Peyer's patch (tissue), 4 donors: ENCODE results near the gene TGFBR2. TPM values are rescaled to one million over a fixed set of nuclear protein-coding genes. Genes with fewer than 3 reads are reported as not detected.

Source experiments
- DNase-seq, 3 donors: peaks; one replicate each; pipeline ENCODE4 v3.0.0-alpha.2; 2017 to 2019
- H3K27ac ChIP-seq, 4 donors: fragments of 200-600 bp; sonication (generic); one replicate each; pipeline ENCODE4 v1.5.1; 2016 to 2019
- H3K27me3 ChIP-seq, 2 donors: fragments of 200-600 bp; sonication (generic); one replicate each; pipeline ENCODE4 v1.5.1; 2019
- H3K36me3 ChIP-seq, 3 donors: fragments of 200-600 bp; sonication (generic); one replicate each; pipeline ENCODE4 v1.5.1; 2016 to 2019
- H3K4me1 ChIP-seq, 4 donors: fragments of 200-600 bp; sonication (generic); one replicate each; pipeline ENCODE4 v1.5.1; 2016 to 2019
- H3K4me3 ChIP-seq, 4 donors: fragments of 200-600 bp; sonication (generic); 1 replicate in 3 of 4; 2 replicates in 1 of 4; pipeline ENCODE4 v1.5.1; 2016 to 2019; ENCODE audit warnings: mild to moderate bottlenecking in 1 of 4
- H3K9me3 ChIP-seq, 4 donors: fragments of 200-600 bp; sonication (generic); one replicate each; pipeline ENCODE4 v1.5.1; 2016 to 2019; ENCODE audit warnings: mild to moderate bottlenecking in 1 of 4
- CTCF ChIP-seq, 6 experiments: fragments of 450-650 bp in 4 of 6; fragments of 200-600 bp in 2 of 6; sonication (generic) in 1 of 6; IDR thresholded peaks; one replicate each; pipeline ENCODE4 v1.5.1; 2017 to 2019; ENCODE audit warnings: antibody characterized with exemption in 6 of 6, mild to moderate bottlenecking in 3 of 6, moderate library complexity in 1 of 6
- POLR2A ChIP-seq, 2 donors: fragments of 450-650 bp; IDR thresholded peaks; one replicate each; pipeline ENCODE4 v1.5.1; 2017; ENCODE audit warnings: antibody characterized with exemption in 2 of 2, mild to moderate bottlenecking in 2 of 2, moderate library complexity in 2 of 2
- total RNA-seq, 4 donors: library from RNA; depleted of rRNA; stranded (reverse); fragments of >200 nt; gene quantifications; one replicate each; pipeline ENCODE4 v1.1.0, GENCODE V29; 2016

Gene TGFBR2
- total RNA-seq, 4 donors from 2014 or later: 51.8 to 127 (median 105) TPM

- H3K36me3 ChIP-seq: peaks cover 0 to 33% (median 0%) of the 10 kb centered on the region in 3 donors
- no peak for DNase-seq
- H3K4me3 ChIP-seq: no peak overlapping the region
- H3K27me3 ChIP-seq: no peaks in the 10 kb centered on the region
- H3K9me3 ChIP-seq: no peaks in the 10 kb centered on the region
- H3K27ac ChIP-seq: peak overlapping the region; percentile 53 to 60 (median 56)
- peaks cover 0 to 25% (median 4%) of the 10 kb centered on the region in 4 donors for H3K4me1 ChIP-seq
- TF ChIP-seq POLR2A (IDR thresholded peaks at IDR 0.05) (no peak), CTCF (IDR thresholded peaks at IDR 0.05) (no peak)
Observed at GRCh38 chr3:30681649-30682211, 75.3 kb downstream of the TGFBR2 start.

- H3K4me1 ChIP-seq: peaks cover 0 to 28% (median 4%) of the 10 kb centered on the region in 4 donors
- TF ChIP-seq POLR2A (IDR thresholded peaks at IDR 0.05) (no peak), CTCF (IDR thresholded peaks at IDR 0.05) (no peak)
- peaks cover 0 to 31% (median 0%) of the 10 kb centered on the region in 3 donors for H3K36me3 ChIP-seq
Observed at GRCh38 chr3:30682434-30683155, 76.2 kb downstream of the TGFBR2 start.

GRCh38 chr3:30683769-30684168 lies 77.4 kb downstream of the TGFBR2 start:
- Histone ChIP-seq H3K4me3 (no peak overlapping the region), H3K9me3 (no peaks in the 10 kb centered on the region), H3K27ac (peak overlapping the region in 2 of 4 donors; percentile 5 to 11), H3K27me3 (no peaks in the 10 kb centered on the region), H3K36me3 (peaks cover 0 to 27% (median 0%) of the 10 kb centered on the region in 3 donors), H3K4me1 (peaks cover 0 to 40% (median 6%) of the 10 kb centered on the region in 4 donors)
- no peak for TF ChIP-seq POLR2A (IDR thresholded peaks at IDR 0.05)
- no peak for TF ChIP-seq CTCF (IDR thresholded peaks at IDR 0.05)
- no peak for DNase-seq

More at GRCh38 chr3:30682434-30683155, 76.2 kb downstream of the TGFBR2 start:
- no peaks in the 10 kb centered on the region for H3K27me3 ChIP-seq
- DNase-seq: no peak
- no peaks in the 10 kb centered on the region for H3K9me3 ChIP-seq
- peak overlapping the region; percentile 18 to 60 (median 36) for H3K27ac ChIP-seq
- no peak overlapping the region for H3K4me3 ChIP-seq

DNA sequence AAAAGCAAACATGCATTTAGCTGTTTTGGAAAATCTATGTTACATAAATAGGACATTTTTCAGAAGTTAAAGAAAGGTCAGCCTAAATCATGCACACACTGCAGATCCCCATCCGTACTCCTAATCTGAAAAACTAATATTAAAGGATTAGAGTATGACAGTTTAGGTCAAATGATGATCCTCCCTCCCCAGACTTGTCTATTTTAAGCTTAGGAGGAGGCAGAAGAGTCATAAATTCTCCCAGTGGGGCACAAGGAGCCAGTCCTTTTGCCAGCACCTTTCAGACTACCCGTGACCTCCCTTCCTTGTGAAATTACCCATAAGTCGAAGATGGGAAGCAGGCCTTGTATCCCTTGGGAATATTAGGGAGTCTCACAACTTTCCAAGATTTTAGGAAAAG lies 78.0 kb downstream of the TGFBR2 start:
- no peak overlapping the region for H3K27ac ChIP-seq
- TF ChIP-seq CTCF (IDR thresholded peaks at IDR 0.05): no peak
- TF ChIP-seq POLR2A (IDR thresholded peaks at IDR 0.05): no peak
- no peaks in the 10 kb centered on the region for H3K9me3 ChIP-seq
- H3K4me1 ChIP-seq: peaks cover 0 to 46% (median 10%) of the 10 kb centered on the region in 4 donors
- H3K27me3 ChIP-seq: no peaks in the 10 kb centered on the region
- H3K36me3 ChIP-seq: peaks cover 0 to 21% (median 0%) of the 10 kb centered on the region in 3 donors
- no peak overlapping the region for H3K4me3 ChIP-seq
- no peak for DNase-seq

DNA sequence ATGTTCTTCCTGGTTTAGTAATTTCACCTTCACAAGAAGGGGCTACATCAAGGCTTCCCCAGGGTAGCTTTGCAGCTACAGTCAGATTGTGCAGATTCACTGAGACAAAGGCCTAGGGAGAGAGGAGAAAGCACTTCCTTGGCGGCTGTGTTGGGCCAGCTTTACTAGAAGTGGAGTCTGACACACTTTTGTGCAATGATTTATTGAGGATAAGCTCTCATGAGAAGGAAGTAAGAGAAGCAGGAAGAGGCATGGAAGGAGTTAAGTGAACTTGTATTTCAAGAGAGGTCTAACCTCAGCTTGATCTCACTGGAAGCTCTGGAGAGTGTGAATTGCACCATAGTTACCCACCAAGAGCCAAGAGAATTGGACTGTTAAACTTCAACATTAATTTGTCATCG lies 78.9 kb downstream of the TGFBR2 start:
- no peak for DNase-seq
- peaks cover 0 to 21% (median 0%) of the 10 kb centered on the region in 3 donors for H3K36me3 ChIP-seq
- H3K4me1 ChIP-seq: peaks cover 0 to 54% (median 11%) of the 10 kb centered on the region in 4 donors
- H3K27me3 ChIP-seq: no peaks in the 10 kb centered on the region
- H3K27ac ChIP-seq: no peak overlapping the region
- no peak overlapping the region for H3K4me3 ChIP-seq
- H3K9me3 ChIP-seq: no peaks in the 10 kb centered on the region
- TF ChIP-seq POLR2A (IDR thresholded peaks at IDR 0.05) (no peak), CTCF (IDR thresholded peaks at IDR 0.05) (no peak)
